ENCODE measurements around the gene SPATS2.

SPATS2 gene

GRCh38 chr12:49539406-49540228 lies 172.4 kb downstream of the SPATS2 start:
- no peak for DNase-seq (ENCODE audit: low read depth in 2 of 3, low spot score in 2 of 3)

GRCh38 chr12:49540229-49541139 lies 173.2 kb downstream of the SPATS2 start:
- no peak for DNase-seq (ENCODE audit: low read depth in 2 of 3, low spot score in 2 of 3)

- no peak for DNase-seq (ENCODE audit: low read depth in 2 of 3, low spot score in 2 of 3)
Measured at GRCh38 chr12:49541140-49541861, 174.0 kb downstream of the SPATS2 start.

- no peak for DNase-seq (ENCODE audit: low read depth in 2 of 3, low spot score in 2 of 3)
Measured at GRCh38 chr12:49541911-49542505, 174.7 kb downstream of the SPATS2 start.

- no peak for DNase-seq (ENCODE audit: low read depth in 2 of 3, low spot score in 2 of 3)
Measured at GRCh38 chr12:49542592-49543160, 175.4 kb downstream of the SPATS2 start.

- DNase-seq (ENCODE audit: low read depth in 2 of 3, low spot score in 2 of 3), result no peak
Measured at GRCh38 chr12:49543221-49543913, 176.1 kb downstream of the SPATS2 start.

GRCh38 chr12:49543914-49544815 lies 176.9 kb downstream of the SPATS2 start:
- DNase-seq (ENCODE audit: low read depth in 2 of 3, low spot score in 2 of 3), result no peak

GRCh38 chr12:49545815-49546214 lies 178.6 kb downstream of the SPATS2 start:
- DNase-seq (ENCODE audit: low read depth in 2 of 3, low spot score in 2 of 3), result no peak

GRCh38 chr12:49546481-49546880 lies 179.2 kb downstream of the SPATS2 start:
- DNase-seq (ENCODE audit: low read depth in 2 of 3, low spot score in 2 of 3), result no peak

GRCh38 chr12:49547090-49547690 lies 179.9 kb downstream of the SPATS2 start:
- DNase-seq (ENCODE audit: low read depth in 2 of 3, low spot score in 2 of 3), result no peak

GRCh38 chr12:49548481-49548821 lies 181.2 kb downstream of the SPATS2 start:
- DNase-seq (ENCODE audit: low read depth in 2 of 3, low spot score in 2 of 3), result no peak

GRCh38 chr12:49548822-49549648 lies 181.8 kb downstream of the SPATS2 start:
- DNase-seq (ENCODE audit: low read depth in 2 of 3, low spot score in 2 of 3), result no peak

GRCh38 chr12:49549735-49550692 lies 182.8 kb downstream of the SPATS2 start:
- no peak for DNase-seq (ENCODE audit: low read depth in 2 of 3, low spot score in 2 of 3)

- no peak for DNase-seq (ENCODE audit: low read depth in 2 of 3, low spot score in 2 of 3)
Measured at GRCh38 chr12:49550693-49551252, 183.5 kb downstream of the SPATS2 start.

- DNase-seq (ENCODE audit: low read depth in 2 of 3, low spot score in 2 of 3), result no peak
Measured at GRCh38 chr12:49552014-49552413, 184.8 kb downstream of the SPATS2 start.

- DNase-seq (ENCODE audit: low read depth in 2 of 3, low spot score in 2 of 3), result no peak
Measured at GRCh38 chr12:49552425-49552824, 185.2 kb downstream of the SPATS2 start.
